MM.1S (cell line): ENCODE measurements around the gene CYSRT1.
A peak's percentile ranks its signal among the peaks of the same experiment; 100 is the strongest.

Source experiments
- DNase-seq: peaks from one replicate; pipeline ENCODE4 v3.0.0-alpha.2; 2015
- H2AFZ ChIP-seq: fragments of 300-600 bp; sonication (generic); 2 replicates; pipeline ENCODE4 v1.6.0; 2016; ENCODE audit warnings: antibody characterized with exemption, low read length
- H3F3A ChIP-seq: fragments of 300-600 bp; sonication (generic); 2 replicates; pipeline ENCODE4 v1.6.1; 2016; ENCODE audit warnings: mild to moderate bottlenecking, antibody characterized with exemption, low read length, moderate library complexity, mixed read lengths; ENCODE audit not compliant: insufficient read depth
- H3K27ac ChIP-seq: fragments of 300-600 bp; sonication (generic); 2 replicates; pipeline ENCODE4 v1.5.1; 2016; ENCODE audit warnings: mild to moderate bottlenecking, low read length
- H3K27me3 ChIP-seq: fragments of 300-600 bp; sonication (generic); replicated peaks from 2 replicates; pipeline ENCODE4 v1.6.0; 2016; ENCODE audit warnings: low read length; ENCODE audit not compliant: insufficient read depth
- H3K36me3 ChIP-seq: fragments of 300-600 bp; sonication (generic); replicated peaks from 2 replicates; pipeline ENCODE4 v1.6.1; 2016; ENCODE audit warnings: mild to moderate bottlenecking, low read length, mixed read lengths; ENCODE audit not compliant: insufficient read depth
- H3K4me1 ChIP-seq: fragments of 300-600 bp; sonication (generic); 2 replicates; pipeline ENCODE4 v1.6.1; 2016; ENCODE audit warnings: low read length, mixed read lengths
- H3K4me2 ChIP-seq: fragments of 300-600 bp; sonication (generic); 2 replicates; pipeline ENCODE4 v1.6.0; 2016; ENCODE audit warnings: low read depth, low read length
- H3K4me3 ChIP-seq: fragments of 300-600 bp; sonication (generic); 2 replicates; pipeline ENCODE4 v1.5.1; 2016; ENCODE audit warnings: low read length, mixed read lengths
- H3K79me2 ChIP-seq: fragments of 300-600 bp; sonication (generic); 2 replicates; pipeline ENCODE4 v1.6.1; 2016; ENCODE audit warnings: mixed run types, low read length, mixed read lengths
- H3K9ac ChIP-seq: fragments of 300-600 bp; sonication (generic); 2 replicates; pipeline ENCODE4 v1.6.1; 2016; ENCODE audit warnings: low read length, mixed read lengths
- H3K9me2 ChIP-seq: fragments of 300-600 bp; sonication (generic); replicated peaks from 2 replicates; pipeline ENCODE4 v1.6.1; 2016; ENCODE audit warnings: mild to moderate bottlenecking, low read length, mixed read lengths; ENCODE audit not compliant: insufficient read depth
- H3K9me3 ChIP-seq: fragments of 300-600 bp; sonication (generic); replicated peaks from 2 replicates; pipeline ENCODE4 v1.6.1; 2016; ENCODE audit warnings: mild to moderate bottlenecking, low read length, mixed read lengths; ENCODE audit not compliant: insufficient read depth
- H4K20me1 ChIP-seq: fragments of 300-600 bp; sonication (generic); 2 replicates; pipeline ENCODE4 v1.6.1; 2016; ENCODE audit warnings: mild to moderate bottlenecking, low read length, moderate library complexity, mixed read lengths; ENCODE audit not compliant: insufficient read depth
- CTCF ChIP-seq: fragments of 300-600 bp; sonication (generic); IDR thresholded peaks from 2 replicates; pipeline ENCODE4 v1.5.1; 2016; ENCODE audit warnings: antibody characterized with exemption, low read length, mixed read lengths
- EZH2 ChIP-seq: fragments of 300-600 bp; sonication (generic); optimal IDR thresholded peaks from 2 replicates; pipeline ENCODE3; 2017; ENCODE audit warnings: low read depth, mild to moderate bottlenecking, antibody characterized with exemption, low read length, mixed read lengths
- EZH2phosphoT487 ChIP-seq: fragments of 300-600 bp; sonication (generic); IDR thresholded peaks from 2 replicates; pipeline ENCODE4 v1.6.1; 2018; ENCODE audit warnings: antibody characterized with exemption, low read length

The CYSRT1 gene

GRCh38 chr9:137187386-137187785, 37.6 kb upstream of the CYSRT1 start:
- Histone ChIP-seq H3K27ac (no peak overlapping the region), H4K20me1 (no peaks in the 10 kb centered on the region), H3F3A (peaks cover 19% of the 10 kb centered on the region), H3K4me3 (peak overlapping the region; percentile 98), H3K79me2 (peaks cover 59% of the 10 kb centered on the region), H3K27me3 (no peaks in the 10 kb centered on the region), H3K4me2 (peak overlapping the region; percentile 91), H3K9me2 (no peaks in the 10 kb centered on the region), H3K9me3 (no peaks in the 10 kb centered on the region), H3K9ac (peak overlapping the region; percentile 93), H3K36me3 (no peaks in the 10 kb centered on the region), H3K4me1 (peaks cover 17% of the 10 kb centered on the region), H2AFZ (no peak overlapping the region)
- TF ChIP-seq EZH2 = no peak
- TF ChIP-seq EZH2phosphoT487 = no peak
- TF ChIP-seq CTCF = no peak
- no peak for DNase-seq

GRCh38 chr9:137188086-137188489, 36.9 kb upstream of the CYSRT1 start:
- Histone ChIP-seq H3K9me2 (no peaks in the 10 kb centered on the region), H3K27me3 (no peaks in the 10 kb centered on the region), H3K4me2 (peak overlapping the region; percentile 91), H4K20me1 (no peaks in the 10 kb centered on the region), H3K27ac (peak overlapping the region; percentile 94; the same call in 1 of the 2 replicates), H3K79me2 (peaks cover 59% of the 10 kb centered on the region), H3K4me3 (peak overlapping the region; percentile 98), H3K4me1 (peaks cover 17% of the 10 kb centered on the region), H2AFZ (peak overlapping the region; percentile 93), H3K36me3 (no peaks in the 10 kb centered on the region), H3K9ac (peak overlapping the region; percentile 93), H3F3A (peaks cover 19% of the 10 kb centered on the region), H3K9me3 (no peaks in the 10 kb centered on the region)
- no peak for DNase-seq
- TF ChIP-seq EZH2phosphoT487 = no peak
- no peak for TF ChIP-seq EZH2
- TF ChIP-seq CTCF = no peak

GRCh38 chr9:137188490-137189296, 36.3 kb upstream of the CYSRT1 start, which contains the start of the genes ANAPC2 and SSNA1:
Gene ANAPC2 (minus strand): TSS chr9:137188560. CDS start chr9:137188532, 28 bp downstream.
Gene SSNA1 (plus strand): TSS chr9:137188676. CDS start chr9:137188727, 51 bp downstream.
- H3K79me2 ChIP-seq = peaks cover 59% of the 10 kb centered on the region
- no peaks in the 10 kb centered on the region for H3K36me3 ChIP-seq
- peaks cover 17% of the 10 kb centered on the region for H3K4me1 ChIP-seq
- H3F3A ChIP-seq = peaks cover 19% of the 10 kb centered on the region
- DNase-seq = peak; percentile 96
- peak within 1 kb of the TSS; percentile 93 for H3K9ac ChIP-seq
- no peaks in the 10 kb centered on the region for H3K27me3 ChIP-seq
- H3K9me2 ChIP-seq = no peaks in the 10 kb centered on the region
- TF ChIP-seq CTCF (peak; percentile 49), EZH2 (no peak)
- peak within 1 kb of the TSS; percentile 93 for H3K4me2 ChIP-seq
- peak within 1 kb of the TSS; percentile 98 for H3K4me3 ChIP-seq
- peak within 1 kb of the TSS; percentile 93 for H2AFZ ChIP-seq
- no peaks in the 10 kb centered on the region for H4K20me1 ChIP-seq
- peak within 1 kb of the TSS; percentile 94 for H3K27ac ChIP-seq
- no peaks in the 10 kb centered on the region for H3K9me3 ChIP-seq
